H7 (cell line): ENCODE results near the gene PCED1B. TPM values are rescaled to one million over a fixed set of nuclear protein-coding genes. Genes with fewer than 3 reads are reported as not detected.

Experiments
- DNase-seq: peaks from one replicate; pipeline ENCODE4 v3.0.0; 2012
- H3K27me3 ChIP-seq: 2 replicates; pipeline ENCODE4 v1.6.0; 2011; ENCODE audit warnings: mild to moderate bottlenecking, low read length; ENCODE audit not compliant: control insufficient read depth, insufficient read depth
- H3K36me3 ChIP-seq: replicated peaks from 2 replicates; pipeline ENCODE4 v1.5.1; 2011; ENCODE audit warnings: low read length; ENCODE audit not compliant: control insufficient read depth, insufficient read depth
- H3K4me3 ChIP-seq: 2 replicates; pipeline ENCODE4 v1.5.1; 2011; ENCODE audit warnings: low read depth, mild to moderate bottlenecking, control low read depth, low read length, moderate library complexity; ENCODE audit not compliant: insufficient read depth
- total RNA-seq: library from RNA; depleted of rRNA; stranded (reverse); fragments of >200 nt; shearing (Covaris generic); gene quantifications from 2 replicates; pipeline ENCODE4 v1.2.3, GENCODE V29; 2014

Gene PCED1B
- total RNA-seq, 1 experiment from 2014 or later: 5.8 TPM

GRCh38 chr12:47075192-47076084, 4.0 kb upstream of the PCED1B start:
- Histone ChIP-seq H3K4me3 (no peak overlapping the region), H3K27me3 (peaks cover 2% of the 10 kb centered on the region; the same call in 1 of the 2 replicates), H3K36me3 (no peaks in the 10 kb centered on the region)
- DNase-seq: no peak

GRCh38 chr12:47077206-47078085, 2.0 kb upstream of the PCED1B start:
- Histone ChIP-seq H3K27me3 (peaks cover 2% of the 10 kb centered on the region; the same call in 1 of the 2 replicates), H3K4me3 (no peak overlapping the region), H3K36me3 (no peaks in the 10 kb centered on the region)
- DNase-seq: no peak

- peaks cover 2% of the 10 kb centered on the region; the same call in 1 of the 2 replicates for H3K27me3 ChIP-seq
- H3K4me3 ChIP-seq: no peak overlapping the region; the same call in 1 of the 2 replicates
- DNase-seq: no peak
- no peaks in the 10 kb centered on the region for H3K36me3 ChIP-seq
These were observed 1.4 kb upstream of the PCED1B start for GRCh38 chr12:47078086-47078395.

GRCh38 chr12:47078733-47079467, 521 bp upstream of the PCED1B start:
- H3K4me3 ChIP-seq: peak overlapping the region; percentile 59
- no peaks in the 10 kb centered on the region for H3K36me3 ChIP-seq
- peaks cover 2% of the 10 kb centered on the region; the same call in 1 of the 2 replicates for H3K27me3 ChIP-seq
- peak; percentile 22 for DNase-seq

- H3K36me3 ChIP-seq: no peaks in the 10 kb centered on the region
- peak; percentile 64 for DNase-seq
- peaks cover 2% of the 10 kb centered on the region; the same call in 1 of the 2 replicates for H3K27me3 ChIP-seq
- H3K4me3 ChIP-seq: peak overlapping the region; percentile 59
These were observed 732 bp downstream of the PCED1B start for GRCh38 chr12:47079981-47080724.

GRCh38 chr12:47080725-47081502, 1.5 kb downstream of the PCED1B start:
- Histone ChIP-seq H3K36me3 (no peaks in the 10 kb centered on the region), H3K27me3 (peaks cover 2% of the 10 kb centered on the region; the same call in 1 of the 2 replicates), H3K4me3 (peak overlapping the region; percentile 59)
- peak; percentile 42 for DNase-seq

- Histone ChIP-seq H3K4me3 (no peak overlapping the region), H3K27me3 (peaks cover 2% of the 10 kb centered on the region; the same call in 1 of the 2 replicates), H3K36me3 (no peaks in the 10 kb centered on the region)
- DNase-seq: no peak
These were observed 2.9 kb downstream of the PCED1B start for GRCh38 chr12:47082283-47082682.

GRCh38 chr12:47082796-47083621, 3.6 kb downstream of the PCED1B start:
- H3K27me3 ChIP-seq: peaks cover 2% of the 10 kb centered on the region; the same call in 1 of the 2 replicates
- DNase-seq: no peak
- H3K4me3 ChIP-seq: no peak overlapping the region
- no peaks in the 10 kb centered on the region for H3K36me3 ChIP-seq

GRCh38 chr12:47084172-47084571, 4.8 kb downstream of the PCED1B start:
- no peaks in the 10 kb centered on the region for H3K36me3 ChIP-seq
- DNase-seq: no peak
- peaks cover under 1% of the 10 kb centered on the region; the same call in 1 of the 2 replicates for H3K27me3 ChIP-seq
- no peak overlapping the region for H3K4me3 ChIP-seq

GRCh38 chr12:47085815-47086252, 6.4 kb downstream of the PCED1B start:
- Histone ChIP-seq H3K27me3 (no peaks in the 10 kb centered on the region), H3K4me3 (no peak overlapping the region), H3K36me3 (no peaks in the 10 kb centered on the region)
- DNase-seq: no peak

- no peaks in the 10 kb centered on the region for H3K27me3 ChIP-seq
- DNase-seq: no peak
- H3K36me3 ChIP-seq: no peaks in the 10 kb centered on the region
- no peak overlapping the region for H3K4me3 ChIP-seq
These were observed 7.8 kb downstream of the PCED1B start for GRCh38 chr12:47087088-47087688.
